Thymus (tissue), 11 donors: ENCODE results near the gene AUH. TPM values are rescaled to one million over a fixed set of nuclear protein-coding genes. Genes with fewer than 3 reads are reported as not detected.

ENCODE experiments used
- DNase-seq, 9 donors: peaks; one replicate each; pipeline ENCODE4 v3.0.0-alpha.2; 2013; ENCODE audit warnings: low spot score in 9 of 9, low read depth in 6 of 9, missing footprints in 1 of 9
- H3K27ac ChIP-seq, 2 donors: one replicate each; pipeline ENCODE4 v1.5.1; 2013; ENCODE audit warnings: control low read depth in 1 of 2, low read depth in 1 of 2, low read length in 1 of 2, mild to moderate bottlenecking in 1 of 2, moderate library complexity in 1 of 2
- H3K27me3 ChIP-seq, 2 donors: one replicate each; pipeline ENCODE4 v1.5.1; 2013; ENCODE audit warnings: low read length in 1 of 2; ENCODE audit not compliant: control insufficient read depth in 2 of 2, insufficient read depth in 1 of 2
- H3K36me3 ChIP-seq, 2 donors: one replicate each; pipeline ENCODE4 v1.5.1; 2013; ENCODE audit warnings: low read length in 1 of 2, mild to moderate bottlenecking in 1 of 2, moderate library complexity in 1 of 2; ENCODE audit not compliant: control insufficient read depth in 2 of 2, insufficient read depth in 2 of 2
- H3K4me1 ChIP-seq, 2 donors: one replicate each; pipeline ENCODE4 v1.5.1; 2013; ENCODE audit warnings: low read length in 2 of 2; ENCODE audit not compliant: control insufficient read depth in 2 of 2, insufficient read depth in 2 of 2
- H3K4me3 ChIP-seq, 2 donors: one replicate each; pipeline ENCODE4 v1.5.1; 2013; ENCODE audit warnings: low read length in 2 of 2, control low read depth in 1 of 2, mild to moderate bottlenecking in 1 of 2
- H3K9me3 ChIP-seq, 2 donors: one replicate each; pipeline ENCODE4 v1.5.1; 2013; ENCODE audit warnings: low read length in 1 of 2, mild to moderate bottlenecking in 1 of 2; ENCODE audit not compliant: control insufficient read depth in 2 of 2, insufficient read depth in 1 of 2
- WGBS: extraction: QIAGEN DNeasy Blood & Tissue Kit; methylation state at CpG from one replicate; pipeline ENCODE4 v1.1.7; 2013; 5-methylcytosine and 5-hydroxymethylcytosine counted together
- polyA plus RNA-seq: library from polyadenylated mRNA; stranded (reverse); fragments of 200-250 nt; gene quantifications from one replicate; pipeline ENCODE4 v1.2.3, GENCODE V29; 2013
- total RNA-seq: library from RNA; stranded (reverse); fragments of 120-200 nt; gene quantifications from one replicate; pipeline ENCODE4 v1.2.4, GENCODE V29; 2013
- donor health status: healthy.

The AUH gene
- total and polyA plus RNA-seq, 2 donors: 14.2 to 41.5 TPM

- no peak for DNase-seq
- no peaks in the 10 kb centered on the region for H3K9me3 ChIP-seq
- no peaks in the 10 kb centered on the region for H3K27me3 ChIP-seq
- no peaks in the 10 kb centered on the region for H3K4me1 ChIP-seq
- H3K36me3 ChIP-seq: no peaks in the 10 kb centered on the region
- H3K4me3 ChIP-seq: no peak overlapping the region
- 97% methylated on average over 8 of the region's 8 CpGs for WGBS
- H3K27ac ChIP-seq: no peak overlapping the region
Observed at GRCh38 chr9:91279296-91280204, 82.2 kb downstream of the AUH start.

- no peaks in the 10 kb centered on the region for H3K4me1 ChIP-seq
- no peaks in the 10 kb centered on the region for H3K9me3 ChIP-seq
- no peak for DNase-seq
- H3K27me3 ChIP-seq: no peaks in the 10 kb centered on the region
- WGBS: 97% methylated on average over 3 of the region's 3 CpGs
- no peaks in the 10 kb centered on the region for H3K36me3 ChIP-seq
- H3K4me3 ChIP-seq: no peak overlapping the region
- no peak overlapping the region for H3K27ac ChIP-seq
Observed at GRCh38 chr9:91276513-91276912, 85.2 kb downstream of the AUH start.

- no peak overlapping the region for H3K27ac ChIP-seq
- H3K9me3 ChIP-seq: no peaks in the 10 kb centered on the region
- H3K36me3 ChIP-seq: no peaks in the 10 kb centered on the region
- H3K4me1 ChIP-seq: no peaks in the 10 kb centered on the region
- no peaks in the 10 kb centered on the region for H3K27me3 ChIP-seq
- H3K4me3 ChIP-seq: no peak overlapping the region
- DNase-seq: no peak
- 93% methylated on average over 1 of the region's 1 CpG for WGBS
Observed at GRCh38 chr9:91275655-91276054, 86.1 kb downstream of the AUH start.

GRCh38 chr9:91274949-91275492 is 86.7 kb downstream of the AUH start:
- H3K27ac ChIP-seq: no peak overlapping the region
- no peaks in the 10 kb centered on the region for H3K36me3 ChIP-seq
- DNase-seq: no peak
- no peaks in the 10 kb centered on the region for H3K4me1 ChIP-seq
- WGBS: 87% methylated on average over 2 of the region's 2 CpGs
- H3K4me3 ChIP-seq: no peak overlapping the region
- H3K27me3 ChIP-seq: no peaks in the 10 kb centered on the region
- H3K9me3 ChIP-seq: no peaks in the 10 kb centered on the region

GRCh38 chr9:91273853-91274552 is 87.7 kb downstream of the AUH start:
- DNase-seq: peak in 1 of 9 donors; percentile 18
- no peaks in the 10 kb centered on the region for H3K36me3 ChIP-seq
- H3K27ac ChIP-seq: no peak overlapping the region
- no peaks in the 10 kb centered on the region for H3K9me3 ChIP-seq
- no peaks in the 10 kb centered on the region for H3K4me1 ChIP-seq
- WGBS: 92% methylated on average over 2 of the region's 2 CpGs
- H3K4me3 ChIP-seq: no peak overlapping the region
- no peaks in the 10 kb centered on the region for H3K27me3 ChIP-seq

- no peak for DNase-seq
- Histone ChIP-seq H3K27ac (no peak overlapping the region), H3K27me3 (no peaks in the 10 kb centered on the region), H3K9me3 (no peaks in the 10 kb centered on the region), H3K4me1 (no peaks in the 10 kb centered on the region), H3K36me3 (no peaks in the 10 kb centered on the region), H3K4me3 (no peak overlapping the region)
- WGBS: 97% methylated on average over 2 of the region's 2 CpGs
Observed at GRCh38 chr9:91271156-91271555, 90.6 kb downstream of the AUH start.

GRCh38 chr9:91269907-91270491 is 91.7 kb downstream of the AUH start:
- Histone ChIP-seq H3K9me3 (no peaks in the 10 kb centered on the region), H3K27me3 (no peaks in the 10 kb centered on the region), H3K27ac (no peak overlapping the region), H3K4me3 (no peak overlapping the region), H3K36me3 (no peaks in the 10 kb centered on the region), H3K4me1 (no peaks in the 10 kb centered on the region)
- WGBS: 97% methylated on average over 2 of the region's 2 CpGs
- DNase-seq: no peak

- no peaks in the 10 kb centered on the region for H3K9me3 ChIP-seq
- no peak for DNase-seq
- no peaks in the 10 kb centered on the region for H3K27me3 ChIP-seq
- H3K27ac ChIP-seq: no peak overlapping the region
- H3K4me3 ChIP-seq: no peak overlapping the region
- no peaks in the 10 kb centered on the region for H3K4me1 ChIP-seq
- H3K36me3 ChIP-seq: no peaks in the 10 kb centered on the region
Observed at GRCh38 chr9:91266448-91266847, 95.3 kb downstream of the AUH start.

- no peak for DNase-seq
- Histone ChIP-seq H3K9me3 (no peaks in the 10 kb centered on the region), H3K27me3 (no peaks in the 10 kb centered on the region), H3K4me1 (no peaks in the 10 kb centered on the region), H3K4me3 (no peak overlapping the region), H3K27ac (no peak overlapping the region), H3K36me3 (no peaks in the 10 kb centered on the region)
- 99% methylated on average over 5 of the region's 5 CpGs for WGBS
Observed at GRCh38 chr9:91265514-91265913, 96.2 kb downstream of the AUH start.
